SK-N-SH (cell line): ENCODE data around the gene RGS10.

Source experiments
- CHD2 ChIP-seq: fragments of 150-350 bp; IDR thresholded peaks from 2 replicates; pipeline ENCODE4 v1.6.1; 2018; ENCODE audit warnings: low read length; ENCODE audit not compliant: partially characterized antibody
- CTCF ChIP-seq: fragments of 200-600 bp; sonication (generic); IDR thresholded peaks from 2 replicates; pipeline ENCODE4 v1.6.1; 2017; ENCODE audit warnings: antibody characterized with exemption, mild to moderate bottlenecking, moderate library complexity
- EZH2phosphoT487 ChIP-seq: fragments of 200-600 bp; sonication (generic); IDR thresholded peaks from 2 replicates; pipeline ENCODE4 v1.6.1; 2017; ENCODE audit warnings: low read depth, mixed run types, mild to moderate bottlenecking, antibody characterized with exemption, moderate library complexity, borderline replicate concordance
- JUND ChIP-seq: IDR thresholded peaks from 2 replicates; pipeline ENCODE4 v1.4.0; 2012
- MAX ChIP-seq: IDR thresholded peaks from 2 replicates; pipeline ENCODE4 v1.4.0; 2012; ENCODE audit warnings: low read depth
- MEF2A ChIP-seq: IDR thresholded peaks from 2 replicates; pipeline ENCODE4 v1.4.0; 2012; ENCODE audit warnings: low read depth, borderline replicate concordance
- MXI1 ChIP-seq: IDR thresholded peaks from 2 replicates; pipeline ENCODE4 v1.6.1; 2012; ENCODE audit warnings: mild to moderate bottlenecking, low read depth, low read length, improper control_type of control experiment
- POLR2AphosphoS5 ChIP-seq: IDR thresholded peaks from 2 replicates; pipeline ENCODE4 v1.6.1; 2012; ENCODE audit warnings: low read depth, low read length
- RAD21 ChIP-seq: IDR thresholded peaks from 2 replicates; pipeline ENCODE4 v1.6.1; 2012; ENCODE audit warnings: mild to moderate bottlenecking, low read length
- REST ChIP-seq: IDR thresholded peaks from 2 replicates; pipeline ENCODE4 v1.6.1; 2012; ENCODE audit warnings: mild to moderate bottlenecking, low read depth, low read length, moderate library complexity
- SMC3 ChIP-seq: IDR thresholded peaks from 2 replicates; pipeline ENCODE4 v1.6.1; 2012; ENCODE audit warnings: low read depth, low read length, improper control_type of control experiment
- ZBTB33 ChIP-seq: IDR thresholded peaks from 2 replicates; pipeline ENCODE4 v1.4.0; 2012; ENCODE audit warnings: low read depth, borderline replicate concordance

GRCh38 chr10:119470920-119471702, 71.4 kb downstream of the RGS10 start:
- TF ChIP-seq CTCF (no peak), POLR2AphosphoS5 (no peak), SMC3 (no peak), CHD2 (no peak), ZBTB33 (no peak), MEF2A (no peak), EZH2phosphoT487 (no peak), MXI1 (no peak), REST (no peak), RAD21 (no peak), MAX (no peak), JUND (no peak)
